ENCODE results near the gene SPTLC2. TPM values are rescaled to one million over a fixed set of nuclear protein-coding genes. Genes with fewer than 3 reads are reported as not detected.

SPTLC2 gene
- total RNA-seq, 4 donors from 2014 or later: 23.5 to 73.6 (median 52.3) TPM

DNA sequence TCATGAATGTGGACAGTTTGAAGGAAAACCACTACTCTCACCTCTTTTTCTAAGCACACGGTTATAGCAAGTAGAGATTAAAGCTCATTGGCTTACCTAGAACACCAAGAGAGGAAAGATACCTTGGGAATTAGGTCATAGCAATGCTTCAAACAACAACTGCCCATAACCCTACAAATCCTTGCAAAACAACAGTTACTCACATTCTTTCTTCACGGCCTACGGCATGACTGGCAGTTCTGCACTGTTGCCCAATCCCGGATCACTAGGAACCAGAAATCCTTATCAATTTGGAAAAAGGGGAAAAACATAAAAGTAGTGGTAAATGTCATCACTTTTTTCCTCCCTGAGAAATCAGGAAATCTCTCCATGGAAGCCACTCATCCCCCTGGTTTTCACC, 108.2 kb downstream of the SPTLC2 start:
- ATAC-seq (ENCODE audit: low FRiP score): peak; percentile 95
- TF ChIP-seq, protein P1, sequence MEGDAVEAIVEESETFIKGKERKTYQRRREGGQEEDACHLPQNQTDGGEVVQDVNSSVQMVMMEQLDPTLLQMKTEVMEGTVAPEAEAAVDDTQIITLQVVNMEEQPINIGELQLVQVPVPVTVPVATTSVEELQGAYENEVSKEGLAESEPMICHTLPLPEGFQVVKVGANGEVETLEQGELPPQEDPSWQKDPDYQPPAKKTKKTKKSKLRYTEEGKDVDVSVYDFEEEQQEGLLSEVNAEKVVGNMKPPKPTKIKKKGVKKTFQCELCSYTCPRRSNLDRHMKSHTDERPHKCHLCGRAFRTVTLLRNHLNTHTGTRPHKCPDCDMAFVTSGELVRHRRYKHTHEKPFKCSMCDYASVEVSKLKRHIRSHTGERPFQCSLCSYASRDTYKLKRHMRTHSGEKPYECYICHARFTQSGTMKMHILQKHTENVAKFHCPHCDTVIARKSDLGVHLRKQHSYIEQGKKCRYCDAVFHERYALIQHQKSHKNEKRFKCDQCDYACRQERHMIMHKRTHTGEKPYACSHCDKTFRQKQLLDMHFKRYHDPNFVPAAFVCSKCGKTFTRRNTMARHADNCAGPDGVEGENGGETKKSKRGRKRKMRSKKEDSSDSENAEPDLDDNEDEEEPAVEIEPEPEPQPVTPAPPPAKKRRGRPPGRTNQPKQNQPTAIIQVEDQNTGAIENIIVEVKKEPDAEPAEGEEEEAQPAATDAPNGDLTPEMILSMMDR (IDR thresholded peaks at IDR 0.05): no peak
- DNase-seq (ENCODE audit: low spot score): no peak

DNA sequence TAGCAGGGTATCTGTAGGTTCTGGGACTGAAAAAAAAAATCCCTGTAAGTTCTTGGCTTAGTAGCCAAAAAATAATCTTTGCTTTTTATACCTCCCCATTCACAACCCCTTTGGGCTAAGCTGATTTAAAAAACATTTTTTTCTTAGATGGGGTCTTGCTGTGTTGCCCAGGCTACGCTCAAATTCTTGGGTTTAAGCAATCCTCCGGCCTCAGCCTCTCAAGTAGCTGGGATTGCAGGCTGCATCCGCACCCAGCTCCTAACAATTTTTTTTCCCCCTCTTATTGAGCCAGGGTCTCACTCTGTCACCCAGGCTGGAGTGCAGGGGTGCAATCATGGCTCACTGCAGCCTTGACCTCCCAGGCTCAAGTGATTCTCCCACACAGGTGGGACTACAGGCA, 108.7 kb downstream of the SPTLC2 start:
- ATAC-seq (ENCODE audit: low FRiP score): peak; percentile 24

DNA sequence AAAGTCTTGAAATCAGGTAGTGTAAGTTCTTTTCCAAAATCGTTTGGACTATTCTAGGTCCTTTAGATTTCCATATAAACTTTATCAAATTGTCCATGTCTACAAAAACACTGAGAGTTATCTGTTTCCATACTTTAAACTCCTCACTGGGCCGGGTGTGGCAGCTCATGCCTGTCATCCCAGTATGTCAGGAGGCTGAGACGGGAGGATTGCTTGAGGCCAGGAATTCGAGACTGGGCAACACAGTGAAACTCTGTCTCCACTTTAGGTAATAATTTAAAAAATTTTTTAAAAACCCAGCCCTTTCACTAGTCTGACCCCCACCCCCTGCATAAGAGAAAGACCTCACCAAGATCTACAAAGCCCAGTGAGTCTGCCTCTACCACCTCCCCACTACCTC, 111.4 kb downstream of the SPTLC2 start:
- ATAC-seq (ENCODE audit: low FRiP score): no peak
- no peak for DNase-seq (ENCODE audit: low spot score)

More for the DNA sequence above, 108.7 kb downstream of the SPTLC2 start:
- TF ChIP-seq, protein P1 (IDR thresholded peaks at IDR 0.05): no peak
- no peak for DNase-seq (ENCODE audit: low spot score)

DNA sequence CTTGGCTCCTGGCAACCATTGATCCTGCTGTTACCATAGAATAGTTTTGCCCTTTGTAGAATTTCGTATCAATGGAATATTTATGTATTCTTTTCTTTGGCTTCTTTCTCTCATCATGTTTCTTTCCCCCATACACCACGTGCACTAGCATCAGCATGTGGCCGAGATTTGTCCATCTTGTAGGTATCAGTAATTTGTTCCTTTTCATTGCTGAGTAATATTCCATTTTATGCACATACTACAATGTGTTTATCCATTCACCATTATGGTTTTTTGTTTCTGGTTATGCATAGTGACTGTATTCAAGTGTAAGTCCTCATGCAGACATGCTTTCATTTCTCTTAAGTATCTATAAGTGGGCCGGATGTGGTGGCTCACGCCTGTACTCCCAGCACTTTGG, 113.3 kb downstream of the SPTLC2 start:
- DNase-seq (ENCODE audit: low spot score): no peak
- TF ChIP-seq, protein P1 (IDR thresholded peaks at IDR 0.05): no peak
- no peak for ATAC-seq (ENCODE audit: low FRiP score)

More for the DNA sequence above, 111.4 kb downstream of the SPTLC2 start:
- TF ChIP-seq, protein P1 (IDR thresholded peaks at IDR 0.05): no peak

DNA sequence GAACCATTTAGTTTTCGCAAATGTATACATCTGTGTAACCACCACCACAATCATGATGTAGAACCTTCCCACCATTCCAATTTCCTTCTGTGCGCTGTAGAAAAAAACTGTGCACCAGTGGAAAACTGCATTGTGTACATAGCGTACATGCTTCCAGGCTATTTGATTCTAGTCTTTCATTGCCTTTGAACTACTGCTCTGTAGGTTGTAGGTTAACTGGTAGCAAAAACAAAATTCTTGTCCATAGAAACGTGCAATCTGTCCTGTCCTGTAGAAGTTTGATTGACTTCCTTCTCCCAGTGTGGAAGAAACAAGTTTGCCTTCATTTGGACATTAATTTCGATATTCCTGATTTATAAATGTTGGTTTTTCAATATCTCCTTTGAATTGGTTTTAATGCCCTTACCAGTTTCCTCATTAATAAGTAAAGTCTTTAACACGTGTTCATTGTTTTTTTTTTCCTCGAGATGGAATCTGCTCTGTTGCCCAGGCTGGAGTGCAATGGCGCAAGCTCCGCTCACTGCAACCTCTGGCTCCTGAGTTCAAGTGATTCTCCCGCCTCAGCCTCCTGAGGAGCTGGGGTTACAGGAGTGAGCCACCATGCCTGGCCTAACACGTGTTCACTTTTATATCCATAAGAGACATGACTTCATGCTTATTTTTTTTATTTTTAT, 114.2 kb downstream of the SPTLC2 start:
- DNase-seq (ENCODE audit: low spot score) (no peak), ATAC-seq (ENCODE audit: low FRiP score) (no peak)
- TF ChIP-seq, protein P1 (IDR thresholded peaks at IDR 0.05): no peak

DNA sequence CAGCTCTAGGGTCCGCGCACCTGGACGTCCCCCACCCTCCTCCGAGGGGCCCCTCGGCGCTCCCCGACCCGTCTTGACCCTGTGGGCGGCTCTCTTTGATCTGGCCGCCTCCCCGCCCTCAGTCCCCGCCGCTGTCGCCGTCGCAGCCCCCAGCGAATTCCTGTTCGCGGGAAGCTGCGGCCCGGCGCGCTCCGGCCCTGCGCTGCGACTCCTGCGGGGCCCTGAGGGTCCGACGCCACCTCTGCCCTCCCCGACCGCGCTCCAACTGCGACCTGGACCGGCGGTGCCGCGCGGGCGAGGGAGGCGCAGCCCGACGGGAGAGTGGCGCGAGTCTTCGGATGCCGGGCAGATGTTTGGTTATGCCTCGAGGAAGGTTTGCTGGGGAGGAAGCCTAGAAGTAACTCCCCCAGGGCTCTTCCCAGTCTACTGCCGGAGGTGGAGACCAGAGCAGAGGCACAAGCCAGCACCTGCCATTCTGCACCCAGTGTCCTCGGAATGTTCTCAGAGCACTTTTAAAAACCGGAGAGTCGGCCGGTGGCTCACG, 117.4 kb downstream of the SPTLC2 start:
- ATAC-seq (ENCODE audit: low FRiP score) (peak; percentile 37), DNase-seq (ENCODE audit: low spot score) (no peak)
- TF ChIP-seq, protein P1 (IDR thresholded peaks at IDR 0.05): no peak

All from omental fat pad (tissue), 4 donors.